Endothelial cell (in vitro differentiated cells): Measurements from ENCODE around the gene HDX. TPM values are rescaled to one million over a fixed set of nuclear protein-coding genes. Genes with fewer than 3 reads are reported as not detected.

ENCODE experiments used
- DNase-seq: peaks from one replicate; pipeline ENCODE4 v3.0.0; 2021; ENCODE audit warnings: low spot score
- H3K27ac Mint-ChIP-seq: one replicate; pipeline ENCODE4 v1.8.0; 2021; ENCODE audit warnings: mixed read lengths, inconsistent platforms; ENCODE audit not compliant: unreplicated experiment
- H3K27me3 Mint-ChIP-seq: one replicate; pipeline ENCODE4 v1.8.0; 2021; ENCODE audit warnings: mild to moderate bottlenecking, moderate library complexity, mixed read lengths, inconsistent platforms; ENCODE audit not compliant: unreplicated experiment
- H3K36me3 Mint-ChIP-seq: one replicate; pipeline ENCODE4 v1.8.0; 2021; ENCODE audit warnings: mild to moderate bottlenecking, low read depth, mixed read lengths, inconsistent platforms; ENCODE audit not compliant: unreplicated experiment
- H3K4me1 Mint-ChIP-seq: one replicate; pipeline ENCODE4 v1.8.0; 2021; ENCODE audit warnings: mild to moderate bottlenecking, mixed read lengths, inconsistent platforms; ENCODE audit not compliant: unreplicated experiment
- H3K4me3 Mint-ChIP-seq: one replicate; pipeline ENCODE4 v1.8.0; 2021; ENCODE audit warnings: mild to moderate bottlenecking, mixed read lengths, inconsistent platforms; ENCODE audit not compliant: unreplicated experiment
- H3K9me3 Mint-ChIP-seq: one replicate; pipeline ENCODE4 v1.8.0; 2021; ENCODE audit warnings: mixed read lengths, inconsistent platforms; ENCODE audit not compliant: unreplicated experiment
- CTCF ChIP-seq: fragments of 200-600 bp; sonication (generic); IDR thresholded peaks from one replicate; pipeline ENCODE4 v1.5.0; 2021; ENCODE audit warnings: antibody characterized with exemption; ENCODE audit not compliant: unreplicated experiment
- total RNA-seq: library from RNA; stranded (reverse); fragmentation: NEBNext Ultra II Directional; extraction: Animal tissue kit (Norgen Biotek cat#: 25700); gene quantifications from one replicate; pipeline ENCODE4 v1.2.1, GENCODE V29; 2021; ENCODE audit not compliant: unreplicated experiment

Gene HDX
- total RNA-seq, 1 donor from 2014 or later: 9.4 TPM

- TF ChIP-seq CTCF: no peak
- H3K9me3 Mint-ChIP-seq: no peaks in the 10 kb centered on the region
- no peak overlapping the region for H3K4me3 Mint-ChIP-seq
- H3K4me1 Mint-ChIP-seq: no peaks in the 10 kb centered on the region
- no peak for DNase-seq
- no peaks in the 10 kb centered on the region for H3K27me3 Mint-ChIP-seq
- H3K36me3 Mint-ChIP-seq: no peaks in the 10 kb centered on the region
- H3K27ac Mint-ChIP-seq: no peak overlapping the region
These were observed 139.2 kb downstream of the HDX start for GRCh38 chrX:84363051-84363450.

- H3K27me3 Mint-ChIP-seq: no peaks in the 10 kb centered on the region
- no peak for DNase-seq
- H3K4me3 Mint-ChIP-seq: no peak overlapping the region
- no peak overlapping the region for H3K27ac Mint-ChIP-seq
- no peaks in the 10 kb centered on the region for H3K4me1 Mint-ChIP-seq
- H3K36me3 Mint-ChIP-seq: no peaks in the 10 kb centered on the region
- TF ChIP-seq CTCF: no peak
- no peaks in the 10 kb centered on the region for H3K9me3 Mint-ChIP-seq
These were observed 139.9 kb downstream of the HDX start for GRCh38 chrX:84362184-84362838.

DNA sequence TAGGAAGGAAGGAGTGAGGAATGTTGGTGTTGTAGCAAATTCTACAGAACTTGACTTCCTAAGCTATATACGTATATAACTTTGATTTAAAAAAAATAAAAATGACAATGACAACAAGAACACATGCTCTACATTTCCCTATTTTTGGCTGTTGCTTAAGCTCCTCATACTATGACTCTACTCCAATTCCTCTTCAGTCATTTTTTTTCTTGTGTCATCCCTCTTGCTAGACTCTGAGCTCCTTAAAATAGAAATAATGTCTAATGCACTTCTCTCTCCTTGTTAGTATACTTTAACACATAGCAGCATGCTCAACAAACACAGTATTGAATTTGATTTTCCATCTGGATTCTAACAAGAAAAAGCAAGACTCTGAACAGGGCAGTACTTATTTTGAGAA, 144.0 kb downstream of the HDX start:
- no peak for DNase-seq
- no peak overlapping the region for H3K27ac Mint-ChIP-seq
- H3K27me3 Mint-ChIP-seq: no peaks in the 10 kb centered on the region
- no peaks in the 10 kb centered on the region for H3K36me3 Mint-ChIP-seq
- no peak overlapping the region for H3K4me3 Mint-ChIP-seq
- H3K4me1 Mint-ChIP-seq: no peaks in the 10 kb centered on the region
- H3K9me3 Mint-ChIP-seq: no peaks in the 10 kb centered on the region
- no peak for TF ChIP-seq CTCF

DNA sequence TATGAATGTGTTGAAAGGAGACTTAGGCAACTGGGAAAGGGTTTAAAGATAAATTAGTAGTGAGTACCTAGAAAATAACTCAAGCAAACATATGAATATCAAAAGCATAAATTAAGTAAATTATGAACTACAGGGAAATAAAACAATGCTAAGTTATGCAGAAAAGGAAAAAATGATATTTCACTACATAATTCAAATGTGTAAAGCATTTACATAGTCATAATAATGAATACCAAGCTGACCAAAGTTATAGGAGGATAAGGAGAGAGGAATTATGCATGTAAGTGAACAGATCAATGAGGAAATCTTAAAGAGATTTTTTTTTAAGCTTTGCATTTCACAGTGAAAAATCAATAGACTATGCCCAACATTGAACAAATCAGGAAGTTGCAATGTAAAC, 145.0 kb downstream of the HDX start:
- Mint-ChIP-seq H3K27me3 (no peaks in the 10 kb centered on the region), H3K4me1 (no peaks in the 10 kb centered on the region), H3K9me3 (no peaks in the 10 kb centered on the region), H3K36me3 (no peaks in the 10 kb centered on the region), H3K4me3 (no peak overlapping the region), H3K27ac (no peak overlapping the region)
- no peak for TF ChIP-seq CTCF
- DNase-seq: no peak

GRCh38 chrX:84340968-84341367, 161.3 kb downstream of the HDX start:
- Mint-ChIP-seq H3K4me3 (no peak overlapping the region), H3K9me3 (no peaks in the 10 kb centered on the region), H3K27ac (peak overlapping the region; percentile 44), H3K36me3 (no peaks in the 10 kb centered on the region), H3K4me1 (peaks cover 12% of the 10 kb centered on the region), H3K27me3 (no peaks in the 10 kb centered on the region)
- no peak for DNase-seq
- no peak for TF ChIP-seq CTCF
